WTC11 (cell line): ENCODE measurements around the gene AMOTL1. TPM values are rescaled to one million over a fixed set of nuclear protein-coding genes. Genes with fewer than 3 reads are reported as not detected.

ENCODE experiments used
- ATAC-seq: fragments of 200-7000 bp; cut with Tn5 transposase; 2 replicates; pipeline ENCODE4 v1.10.0; 2021; ENCODE audit warnings: mild to moderate bottlenecking, moderate library complexity
- CTCF ChIA-PET: fragments of 300-600 bp; sonication (Branson Sonifier 250); formaldehyde crosslinking; loops from one replicate; lab custom pipeline; 2021; ENCODE audit warnings: antibody characterized with exemption; lab: Charles Lee
- POLR2A ChIA-PET: fragments of 350-600 bp; sonication (Branson Sonifier 250); formaldehyde crosslinking; loops from one replicate; lab custom pipeline; 2021; ENCODE audit warnings: antibody characterized with exemption; lab: Charles Lee
- DNase-seq: peaks from one replicate; pipeline ENCODE4 v3.0.0; 2021; ENCODE audit warnings: low spot score
- H3K27ac Mint-ChIP-seq: 2 replicates; pipeline ENCODE4 v1.8.0; 2021; ENCODE audit warnings: mixed read lengths
- H3K27me3 Mint-ChIP-seq: 2 replicates; pipeline ENCODE4 v1.8.0; 2021; ENCODE audit warnings: low read depth, mild to moderate bottlenecking, moderate library complexity, mixed read lengths
- H3K36me3 Mint-ChIP-seq: 2 replicates; pipeline ENCODE4 v1.8.0; 2021; ENCODE audit warnings: mixed read lengths
- H3K4me1 Mint-ChIP-seq: 2 replicates; pipeline ENCODE4 v1.8.0; 2022; ENCODE audit warnings: mixed read lengths
- H3K4me3 Mint-ChIP-seq: 2 replicates; pipeline ENCODE4 v1.8.0; 2021; ENCODE audit warnings: mild to moderate bottlenecking, moderate library complexity, mixed read lengths
- H3K9me3 Mint-ChIP-seq: 2 replicates; pipeline ENCODE4 v1.8.0; 2021; ENCODE audit warnings: mixed read lengths
- ELF4 ChIP-seq: sonication (generic); formaldehyde crosslinking; IDR thresholded peaks from 2 replicates; pipeline ENCODE4 v1.8.1; 2022; ENCODE audit warnings: low read depth, mild to moderate bottlenecking, moderate library complexity, missing genetic modification reagents
- FOXJ3 ChIP-seq: sonication (generic); formaldehyde crosslinking; IDR thresholded peaks from 2 replicates; pipeline ENCODE4 v1.9.0; 2021; ENCODE audit warnings: missing genetic modification reagents, mild to moderate bottlenecking, borderline replicate concordance
- FOXP1 ChIP-seq: sonication (generic); formaldehyde crosslinking; IDR thresholded peaks from 2 replicates; pipeline ENCODE4 v1.8.0; 2022; ENCODE audit warnings: missing genetic modification reagents, mild to moderate bottlenecking, moderate library complexity, borderline replicate concordance
- IRF2 ChIP-seq: sonication (generic); formaldehyde crosslinking; IDR thresholded peaks from 2 replicates; pipeline ENCODE4 v1.8.0; 2022; ENCODE audit warnings: low read depth, missing genetic modification reagents, borderline replicate concordance
- JAZF1 ChIP-seq: fragments of 250-450 bp; sonication (Bioruptor Pico); IDR thresholded peaks from 2 replicates; pipeline ENCODE4 v1.9.0; 2021; ENCODE audit warnings: moderate library complexity, mild to moderate bottlenecking, inconsistent platforms
- JUN ChIP-seq: sonication (generic); formaldehyde crosslinking; IDR thresholded peaks from 2 replicates; pipeline ENCODE4 v1.8.0; 2023; ENCODE audit warnings: mild to moderate bottlenecking, missing genetic modification reagents
- MAX ChIP-seq: sonication (generic); formaldehyde crosslinking; IDR thresholded peaks from 2 replicates; pipeline ENCODE4 v1.8.0; 2022; ENCODE audit warnings: mild to moderate bottlenecking, missing genetic modification reagents
- MXD4 ChIP-seq: fragments of 250-450 bp; sonication (Bioruptor Pico); IDR thresholded peaks from 2 replicates; pipeline ENCODE4 v1.8.0; 2021; ENCODE audit warnings: mild to moderate bottlenecking, moderate library complexity, borderline replicate concordance
- NFATC4 ChIP-seq: fragments of 250-450 bp; sonication (Bioruptor Pico); IDR thresholded peaks from 2 replicates; pipeline ENCODE4 v1.9.0; 2021; ENCODE audit warnings: mild to moderate bottlenecking
- RELA ChIP-seq: sonication (generic); formaldehyde crosslinking; IDR thresholded peaks from 2 replicates; pipeline ENCODE4 v1.8.1; 2022; ENCODE audit warnings: missing genetic modification reagents, mild to moderate bottlenecking, borderline replicate concordance
- RORB ChIP-seq: fragments of 250-450 bp; sonication (Bioruptor Pico); IDR thresholded peaks from 2 replicates; pipeline ENCODE4 v1.9.0; 2021; ENCODE audit warnings: mild to moderate bottlenecking
- SMAD3 ChIP-seq: sonication (generic); formaldehyde crosslinking; IDR thresholded peaks from 2 replicates; pipeline ENCODE4 v1.8.0; 2022; ENCODE audit warnings: missing genetic modification reagents, mild to moderate bottlenecking, borderline replicate concordance
- TCF7 ChIP-seq: sonication (generic); formaldehyde crosslinking; IDR thresholded peaks from 2 replicates; pipeline ENCODE4 v1.8.0; 2022; ENCODE audit warnings: mild to moderate bottlenecking, low read depth, missing genetic modification reagents, moderate library complexity
- TEAD4 ChIP-seq: sonication (generic); formaldehyde crosslinking; IDR thresholded peaks from 2 replicates; pipeline ENCODE4 v1.8.0; 2022; ENCODE audit warnings: mild to moderate bottlenecking, missing genetic modification reagents
- ZBTB43 ChIP-seq: sonication (generic); formaldehyde crosslinking; IDR thresholded peaks from 2 replicates; pipeline ENCODE4 v1.8.1; 2023; ENCODE audit warnings: mild to moderate bottlenecking, missing genetic modification reagents
- ZNF121 ChIP-seq: sonication (generic); formaldehyde crosslinking; IDR thresholded peaks from 2 replicates; pipeline ENCODE4 v1.8.0; 2023; ENCODE audit warnings: missing genetic modification reagents
- ZNF396 ChIP-seq: fragments of 250-450 bp; sonication (Bioruptor Pico); IDR thresholded peaks from 2 replicates; pipeline ENCODE4 v1.8.0; 2021; ENCODE audit warnings: mild to moderate bottlenecking, moderate library complexity, borderline replicate concordance
- ZNF423 ChIP-seq: fragments of 250-450 bp; sonication (Bioruptor Pico); IDR thresholded peaks from 2 replicates; pipeline ENCODE4 v2.1.2; 2022; ENCODE audit warnings: mild to moderate bottlenecking, moderate library complexity
- ZNF532 ChIP-seq: fragments of 250-450 bp; sonication (Bioruptor Pico); IDR thresholded peaks from 2 replicates; pipeline ENCODE4 v1.9.0; 2021; ENCODE audit warnings: mild to moderate bottlenecking, borderline replicate concordance
- ZNF671 ChIP-seq: fragments of 250-450 bp; sonication (Bioruptor Pico); IDR thresholded peaks from 2 replicates; pipeline ENCODE4 v1.8.0; 2021; ENCODE audit warnings: mild to moderate bottlenecking
- total RNA-seq: library from RNA; stranded (reverse); gene quantifications from 3 replicates; pipeline ENCODE4 v1.2.3, GENCODE V29; 2021
- TF ChIP-seq, protein P1 (sequence below): sonication (generic); formaldehyde crosslinking; IDR thresholded peaks from 2 replicates; pipeline ENCODE4 v1.8.1; 2022; ENCODE audit warnings: low read depth, missing genetic modification reagents, borderline replicate concordance
- TF ChIP-seq, protein P2 (sequence below): fragments of 250-450 bp; sonication (Bioruptor Pico); IDR thresholded peaks from 2 replicates; pipeline ENCODE4 v2.1.2; 2022; ENCODE audit warnings: mild to moderate bottlenecking, moderate library complexity
- TF ChIP-seq, protein P3 (sequence below): fragments of 250-450 bp; sonication (Bioruptor Pico); IDR thresholded peaks from 2 replicates; pipeline ENCODE4 v1.9.0; 2021; ENCODE audit warnings: mild to moderate bottlenecking

The AMOTL1 gene
- total RNA-seq, 1 experiment from 2014 or later = 39.8 TPM

- TF ChIP-seq JAZF1 (CRISPR knock-in tag) (no peak), ZNF396 (CRISPR knock-in tag) (no peak), RORB (CRISPR knock-in tag) (no peak), MAX (CRISPR knock-in tag) (no peak), JUN (CRISPR knock-in tag) (no peak)
- TF ChIP-seq, protein P1, sequence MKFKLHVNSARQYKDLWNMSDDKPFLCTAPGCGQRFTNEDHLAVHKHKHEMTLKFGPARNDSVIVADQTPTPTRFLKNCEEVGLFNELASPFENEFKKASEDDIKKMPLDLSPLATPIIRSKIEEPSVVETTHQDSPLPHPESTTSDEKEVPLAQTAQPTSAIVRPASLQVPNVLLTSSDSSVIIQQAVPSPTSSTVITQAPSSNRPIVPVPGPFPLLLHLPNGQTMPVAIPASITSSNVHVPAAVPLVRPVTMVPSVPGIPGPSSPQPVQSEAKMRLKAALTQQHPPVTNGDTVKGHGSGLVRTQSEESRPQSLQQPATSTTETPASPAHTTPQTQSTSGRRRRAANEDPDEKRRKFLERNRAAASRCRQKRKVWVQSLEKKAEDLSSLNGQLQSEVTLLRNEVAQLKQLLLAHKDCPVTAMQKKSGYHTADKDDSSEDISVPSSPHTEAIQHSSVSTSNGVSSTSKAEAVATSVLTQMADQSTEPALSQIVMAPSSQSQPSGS = no peak
These were observed 152.2 kb downstream of the AMOTL1 start (continued) for GRCh38 chr11:94920311-94920710.

DNA sequence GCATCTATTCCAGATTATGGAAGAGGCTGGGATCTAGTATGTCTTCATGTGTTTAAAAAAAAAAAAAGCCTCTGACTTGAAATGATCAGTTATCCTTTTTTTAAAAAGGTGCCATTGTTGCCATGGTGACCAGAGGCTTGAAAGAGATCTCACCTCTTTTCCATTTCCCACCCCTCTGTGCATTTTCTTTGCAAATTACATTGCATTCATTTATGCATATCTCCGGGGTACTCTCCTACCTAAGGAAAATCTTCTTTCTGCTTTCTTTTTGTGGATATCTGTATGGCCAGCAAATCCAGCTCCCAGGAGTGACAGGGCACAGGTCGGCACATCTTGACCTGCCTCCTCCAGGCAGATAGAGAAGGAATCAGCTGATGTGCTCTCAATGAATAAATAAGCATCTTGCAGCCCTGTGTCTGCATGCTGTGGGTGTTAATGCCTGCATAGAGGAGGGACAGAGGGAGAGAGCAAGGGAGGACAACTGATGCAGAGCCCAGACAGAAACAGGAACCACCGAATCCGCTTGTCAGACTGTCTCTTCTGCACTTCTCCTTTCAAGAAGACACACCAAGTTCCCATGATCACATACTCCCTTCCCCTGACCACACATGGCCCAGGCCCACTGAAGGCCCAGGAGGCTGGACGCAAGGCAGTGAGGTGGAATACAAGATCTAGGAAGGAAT lies 154.3 kb downstream of the AMOTL1 start:
- DNase-seq = no peak
- Mint-ChIP-seq H3K4me3 (no peak overlapping the region), H3K36me3 (no peaks in the 10 kb centered on the region), H3K27me3 (no peaks in the 10 kb centered on the region; the same call in 1 of the 2 replicates), H3K4me1 (peaks cover 15% of the 10 kb centered on the region), H3K27ac (no peak overlapping the region), H3K9me3 (no peaks in the 10 kb centered on the region)
- no peak for ATAC-seq
- ChIA-PET POLR2A (no interaction called here), CTCF (no interaction called here)
- TF ChIP-seq JAZF1 (CRISPR knock-in tag) = no peak
- TF ChIP-seq ZNF423 = no peak
- no peak for TF ChIP-seq FOXP1 (CRISPR knock-in tag)
- TF ChIP-seq NFATC4 (CRISPR knock-in tag) = no peak
- TF ChIP-seq ZNF121 = no peak
- no peak for TF ChIP-seq ELF4
- TF ChIP-seq RELA (CRISPR knock-in tag) = no peak
- TF ChIP-seq ZNF671 (CRISPR knock-in tag) = no peak
- no peak for TF ChIP-seq ZNF532
- no peak for TF ChIP-seq MXD4 (CRISPR knock-in tag)
- no peak for TF ChIP-seq IRF2
- no peak for TF ChIP-seq SMAD3 (CRISPR knock-in tag)
- TF ChIP-seq, protein P2, sequence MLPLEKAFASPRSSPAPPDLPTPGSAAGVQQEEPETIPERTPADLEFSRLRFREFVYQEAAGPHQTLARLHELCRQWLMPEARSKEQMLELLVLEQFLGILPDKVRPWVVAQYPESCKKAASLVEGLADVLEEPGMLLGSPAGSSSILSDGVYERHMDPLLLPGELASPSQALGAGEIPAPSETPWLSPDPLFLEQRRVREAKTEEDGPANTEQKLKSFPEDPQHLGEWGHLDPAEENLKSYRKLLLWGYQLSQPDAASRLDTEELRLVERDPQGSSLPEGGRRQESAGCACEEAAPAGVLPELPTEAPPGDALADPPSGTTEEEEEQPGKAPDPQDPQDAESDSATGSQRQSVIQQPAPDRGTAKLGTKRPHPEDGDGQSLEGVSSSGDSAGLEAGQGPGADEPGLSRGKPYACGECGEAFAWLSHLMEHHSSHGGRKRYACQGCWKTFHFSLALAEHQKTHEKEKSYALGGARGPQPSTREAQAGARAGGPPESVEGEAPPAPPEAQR (CRISPR knock-in tag) = no peak

DNA sequence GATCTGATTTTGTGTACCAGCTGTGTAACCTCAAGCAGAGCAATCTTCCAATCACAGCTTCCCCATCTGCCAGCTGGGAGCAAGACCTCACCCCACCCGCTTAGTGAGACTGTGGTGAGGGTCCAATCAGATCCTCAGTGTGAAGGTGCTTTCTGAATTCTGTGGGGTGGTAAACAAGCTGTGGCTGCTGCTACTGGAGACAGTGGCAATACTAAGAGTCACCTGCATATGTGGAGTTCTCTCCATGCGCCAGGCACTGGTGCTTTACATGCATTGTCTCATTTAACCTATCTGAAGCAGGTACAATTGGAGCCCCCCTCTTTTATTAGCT lies 154.8 kb downstream of the AMOTL1 start:
- no peak for ATAC-seq
- no peak overlapping the region for H3K27ac Mint-ChIP-seq
- H3K27me3 Mint-ChIP-seq = no peaks in the 10 kb centered on the region; the same call in 1 of the 2 replicates
- H3K9me3 Mint-ChIP-seq = no peaks in the 10 kb centered on the region
- CTCF ChIA-PET = no interaction called here
- H3K4me3 Mint-ChIP-seq = no peak overlapping the region
- POLR2A ChIA-PET = no interaction called here
- no peak for DNase-seq
- H3K4me1 Mint-ChIP-seq = peaks cover 15% of the 10 kb centered on the region
- no peaks in the 10 kb centered on the region for H3K36me3 Mint-ChIP-seq
- TF ChIP-seq, protein P3, sequence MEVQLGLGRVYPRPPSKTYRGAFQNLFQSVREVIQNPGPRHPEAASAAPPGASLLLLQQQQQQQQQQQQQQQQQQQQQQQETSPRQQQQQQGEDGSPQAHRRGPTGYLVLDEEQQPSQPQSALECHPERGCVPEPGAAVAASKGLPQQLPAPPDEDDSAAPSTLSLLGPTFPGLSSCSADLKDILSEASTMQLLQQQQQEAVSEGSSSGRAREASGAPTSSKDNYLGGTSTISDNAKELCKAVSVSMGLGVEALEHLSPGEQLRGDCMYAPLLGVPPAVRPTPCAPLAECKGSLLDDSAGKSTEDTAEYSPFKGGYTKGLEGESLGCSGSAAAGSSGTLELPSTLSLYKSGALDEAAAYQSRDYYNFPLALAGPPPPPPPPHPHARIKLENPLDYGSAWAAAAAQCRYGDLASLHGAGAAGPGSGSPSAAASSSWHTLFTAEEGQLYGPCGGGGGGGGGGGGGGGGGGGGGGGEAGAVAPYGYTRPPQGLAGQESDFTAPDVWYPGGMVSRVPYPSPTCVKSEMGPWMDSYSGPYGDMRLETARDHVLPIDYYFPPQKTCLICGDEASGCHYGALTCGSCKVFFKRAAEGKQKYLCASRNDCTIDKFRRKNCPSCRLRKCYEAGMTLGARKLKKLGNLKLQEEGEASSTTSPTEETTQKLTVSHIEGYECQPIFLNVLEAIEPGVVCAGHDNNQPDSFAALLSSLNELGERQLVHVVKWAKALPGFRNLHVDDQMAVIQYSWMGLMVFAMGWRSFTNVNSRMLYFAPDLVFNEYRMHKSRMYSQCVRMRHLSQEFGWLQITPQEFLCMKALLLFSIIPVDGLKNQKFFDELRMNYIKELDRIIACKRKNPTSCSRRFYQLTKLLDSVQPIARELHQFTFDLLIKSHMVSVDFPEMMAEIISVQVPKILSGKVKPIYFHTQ (CRISPR knock-in tag) = no peak
- TF ChIP-seq ZNF671 (CRISPR knock-in tag) = no peak
- no peak for TF ChIP-seq ZBTB43 (CRISPR knock-in tag)
- no peak for TF ChIP-seq FOXJ3 (CRISPR knock-in tag)
- no peak for TF ChIP-seq TCF7
- no peak for TF ChIP-seq TEAD4 (CRISPR knock-in tag)
